Kidney epithelial cell (primary cell): Measurements from ENCODE around the gene KRTAP5-11. TPM values are rescaled to one million over a fixed set of nuclear protein-coding genes. Genes with fewer than 3 reads are reported as not detected.
"Not testable (repeated sequence)": the region's sequence is repeated elsewhere in the genome, so short reads cannot be mapped to it uniquely, and the experiment has no call there.

Experiments used
- DNase-seq: peaks from one replicate; pipeline ENCODE4 v3.0.0-alpha.2; 2010; ENCODE audit warnings: low read depth
- H3K27me3 ChIP-seq: 2 replicates; pipeline ENCODE4 v1.6.0; 2011; ENCODE audit warnings: low read length; ENCODE audit not compliant: control insufficient read depth, insufficient read depth
- H3K36me3 ChIP-seq: 2 replicates; pipeline ENCODE4 v1.5.1; 2011; ENCODE audit warnings: low read length; ENCODE audit not compliant: control insufficient read depth, insufficient read depth
- H3K4me3 ChIP-seq: 2 replicates; pipeline ENCODE4 v1.5.1; 2011; ENCODE audit warnings: low read depth, mild to moderate bottlenecking, control low read depth, low read length
- total RNA-seq: library from RNA; depleted of rRNA; stranded (reverse); fragments of >200 nt; gene quantifications from 2 replicates; pipeline ENCODE4 v1.2.3, GENCODE V29; 2015
- TF ChIP-seq, protein P1 (sequence below): IDR thresholded peaks from 2 replicates; pipeline ENCODE4 v1.5.1; 2011; ENCODE audit warnings: mild to moderate bottlenecking, moderate library complexity, low read length, control low read depth, inconsistent platforms; ENCODE audit not compliant: insufficient read depth, poor library complexity, severe bottlenecking

Gene KRTAP5-11
- total RNA-seq, 1 donor from 2014 or later: not detected

- H3K4me3 ChIP-seq: no peak overlapping the region
- TF ChIP-seq, protein P1, sequence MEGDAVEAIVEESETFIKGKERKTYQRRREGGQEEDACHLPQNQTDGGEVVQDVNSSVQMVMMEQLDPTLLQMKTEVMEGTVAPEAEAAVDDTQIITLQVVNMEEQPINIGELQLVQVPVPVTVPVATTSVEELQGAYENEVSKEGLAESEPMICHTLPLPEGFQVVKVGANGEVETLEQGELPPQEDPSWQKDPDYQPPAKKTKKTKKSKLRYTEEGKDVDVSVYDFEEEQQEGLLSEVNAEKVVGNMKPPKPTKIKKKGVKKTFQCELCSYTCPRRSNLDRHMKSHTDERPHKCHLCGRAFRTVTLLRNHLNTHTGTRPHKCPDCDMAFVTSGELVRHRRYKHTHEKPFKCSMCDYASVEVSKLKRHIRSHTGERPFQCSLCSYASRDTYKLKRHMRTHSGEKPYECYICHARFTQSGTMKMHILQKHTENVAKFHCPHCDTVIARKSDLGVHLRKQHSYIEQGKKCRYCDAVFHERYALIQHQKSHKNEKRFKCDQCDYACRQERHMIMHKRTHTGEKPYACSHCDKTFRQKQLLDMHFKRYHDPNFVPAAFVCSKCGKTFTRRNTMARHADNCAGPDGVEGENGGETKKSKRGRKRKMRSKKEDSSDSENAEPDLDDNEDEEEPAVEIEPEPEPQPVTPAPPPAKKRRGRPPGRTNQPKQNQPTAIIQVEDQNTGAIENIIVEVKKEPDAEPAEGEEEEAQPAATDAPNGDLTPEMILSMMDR: no peak
- no peaks in the 10 kb centered on the region for H3K36me3 ChIP-seq
- DNase-seq: no peak
- H3K27me3 ChIP-seq: peaks cover 7% of the 10 kb centered on the region
These were observed 9.9 kb downstream of the KRTAP5-11 start for GRCh38 chr11:71572811-71573210.

- not testable (repeated sequence) for H3K27me3 ChIP-seq, DNase-seq, H3K36me3 ChIP-seq, H3K4me3 ChIP-seq
These were observed 11.4 kb downstream of the KRTAP5-11 start for GRCh38 chr11:71571101-71571850.

GRCh38 chr11:71568704-71569349 lies 13.8 kb downstream of the KRTAP5-11 start:
- Histone ChIP-seq H3K36me3 (no peaks in the 10 kb centered on the region), H3K4me3 (no peak overlapping the region), H3K27me3 (peaks cover 8% of the 10 kb centered on the region)
- DNase-seq: no peak
- TF ChIP-seq, protein P1: no peak

- DNase-seq, H3K4me3 ChIP-seq, H3K36me3 ChIP-seq, H3K27me3 ChIP-seq: not testable (repeated sequence)
These were observed 15.0 kb downstream of the KRTAP5-11 start for GRCh38 chr11:71567633-71568032.

GRCh38 chr11:71566626-71567599 lies 15.8 kb downstream of the KRTAP5-11 start:
- not testable (repeated sequence) for H3K27me3 ChIP-seq, H3K36me3 ChIP-seq, H3K4me3 ChIP-seq, DNase-seq

GRCh38 chr11:71566081-71566620 lies 16.5 kb downstream of the KRTAP5-11 start:
- H3K4me3 ChIP-seq: no peak overlapping the region
- no peak for DNase-seq
- TF ChIP-seq, protein P1: no peak
- no peaks in the 10 kb centered on the region for H3K36me3 ChIP-seq
- H3K27me3 ChIP-seq: peaks cover 8% of the 10 kb centered on the region

GRCh38 chr11:71565263-71565662 lies 17.4 kb downstream of the KRTAP5-11 start, which contains the start of gene KRTAP5-10:
Gene KRTAP5-10 (plus strand): TSS chr11:71565563. CDS start chr11:71565588, 25 bp downstream.
- no peak for DNase-seq
- Histone ChIP-seq H3K4me3 (no peak within 1 kb of the TSS), H3K36me3 (no peaks in the 10 kb centered on the region), H3K27me3 (peaks cover 8% of the 10 kb centered on the region)
- TF ChIP-seq, protein P1: no peak
